ENCODE results near the gene DAB1.

- no peak for TF ChIP-seq YY1 (IDR thresholded peaks at IDR 0.05; ENCODE audit: insufficient read depth, insufficient read length)
- no peak for TF ChIP-seq SUZ12 (IDR thresholded peaks at IDR 0.05; ENCODE audit: extremely low read depth, insufficient read depth, insufficient read length)
These were observed 134.1 kb downstream of the DAB1 start for GRCh38 chr1:57289781-57290180.
